Retinal pigment epithelial cell (primary cell): ENCODE measurements around the gene PDE2A.

ENCODE experiments used
- DNase-seq: peaks from one replicate; pipeline ENCODE4 v3.0.0-alpha.2; 2010; ENCODE audit warnings: low read depth
- H3K4me3 ChIP-seq: 2 replicates; pipeline ENCODE4 v1.5.1; 2011; ENCODE audit warnings: mild to moderate bottlenecking, low read length, control low read depth, moderate library complexity
- TF ChIP-seq, protein P1 (sequence below): conservative IDR thresholded peaks from 2 replicates; pipeline ENCODE4 v1.5.1; 2011; ENCODE audit warnings: low read depth, low read length, control low read depth, inconsistent platforms

Gene PDE2A

DNA sequence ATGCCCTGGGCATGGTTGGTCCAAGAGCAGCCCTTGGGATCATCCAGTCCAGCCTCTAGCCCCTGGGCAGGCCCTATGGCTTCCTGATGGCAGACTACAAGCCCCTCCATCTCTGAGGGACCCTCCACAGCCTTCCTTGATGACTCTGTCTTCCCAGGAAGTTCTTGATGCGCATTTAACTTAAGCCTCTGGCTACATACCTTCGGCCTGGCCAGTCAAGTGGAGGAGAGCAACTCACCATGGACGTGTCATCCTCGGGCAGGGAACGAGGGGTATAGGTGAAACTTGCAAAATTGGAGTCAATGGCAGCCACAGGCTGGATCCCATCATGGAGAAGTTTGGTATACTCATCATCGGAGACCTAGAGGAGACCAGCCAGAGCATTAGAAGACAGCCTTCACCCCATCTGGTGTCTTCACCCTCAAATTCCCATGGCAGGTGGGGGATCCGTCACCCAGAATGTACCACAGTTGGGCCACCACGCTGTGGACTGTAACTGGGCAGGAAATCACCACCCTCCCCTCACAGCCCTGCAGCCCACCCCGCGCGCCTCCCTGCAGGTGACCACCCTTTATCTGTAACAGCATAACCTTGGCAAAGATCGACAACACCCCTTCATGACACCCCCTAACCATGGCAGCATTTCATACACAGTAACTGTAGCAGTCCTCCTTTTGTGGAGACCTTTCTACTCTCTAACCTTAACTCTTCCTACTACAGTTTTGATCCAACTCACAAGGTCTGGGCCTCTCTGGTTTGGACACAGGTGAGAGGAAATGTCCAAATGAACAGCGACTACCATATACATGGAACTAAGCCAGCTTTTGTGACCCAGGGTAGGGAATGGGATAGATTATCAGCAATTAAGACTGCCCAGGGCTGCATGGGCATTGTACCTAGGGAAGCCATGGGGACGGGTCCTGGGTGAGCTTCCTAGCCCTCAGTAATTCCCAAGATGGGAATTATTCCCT, 91.7 kb downstream of the PDE2A start:
- TF ChIP-seq, protein P1, sequence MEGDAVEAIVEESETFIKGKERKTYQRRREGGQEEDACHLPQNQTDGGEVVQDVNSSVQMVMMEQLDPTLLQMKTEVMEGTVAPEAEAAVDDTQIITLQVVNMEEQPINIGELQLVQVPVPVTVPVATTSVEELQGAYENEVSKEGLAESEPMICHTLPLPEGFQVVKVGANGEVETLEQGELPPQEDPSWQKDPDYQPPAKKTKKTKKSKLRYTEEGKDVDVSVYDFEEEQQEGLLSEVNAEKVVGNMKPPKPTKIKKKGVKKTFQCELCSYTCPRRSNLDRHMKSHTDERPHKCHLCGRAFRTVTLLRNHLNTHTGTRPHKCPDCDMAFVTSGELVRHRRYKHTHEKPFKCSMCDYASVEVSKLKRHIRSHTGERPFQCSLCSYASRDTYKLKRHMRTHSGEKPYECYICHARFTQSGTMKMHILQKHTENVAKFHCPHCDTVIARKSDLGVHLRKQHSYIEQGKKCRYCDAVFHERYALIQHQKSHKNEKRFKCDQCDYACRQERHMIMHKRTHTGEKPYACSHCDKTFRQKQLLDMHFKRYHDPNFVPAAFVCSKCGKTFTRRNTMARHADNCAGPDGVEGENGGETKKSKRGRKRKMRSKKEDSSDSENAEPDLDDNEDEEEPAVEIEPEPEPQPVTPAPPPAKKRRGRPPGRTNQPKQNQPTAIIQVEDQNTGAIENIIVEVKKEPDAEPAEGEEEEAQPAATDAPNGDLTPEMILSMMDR, result no peak
- no peak overlapping the region for H3K4me3 ChIP-seq
- no peak for DNase-seq

DNA sequence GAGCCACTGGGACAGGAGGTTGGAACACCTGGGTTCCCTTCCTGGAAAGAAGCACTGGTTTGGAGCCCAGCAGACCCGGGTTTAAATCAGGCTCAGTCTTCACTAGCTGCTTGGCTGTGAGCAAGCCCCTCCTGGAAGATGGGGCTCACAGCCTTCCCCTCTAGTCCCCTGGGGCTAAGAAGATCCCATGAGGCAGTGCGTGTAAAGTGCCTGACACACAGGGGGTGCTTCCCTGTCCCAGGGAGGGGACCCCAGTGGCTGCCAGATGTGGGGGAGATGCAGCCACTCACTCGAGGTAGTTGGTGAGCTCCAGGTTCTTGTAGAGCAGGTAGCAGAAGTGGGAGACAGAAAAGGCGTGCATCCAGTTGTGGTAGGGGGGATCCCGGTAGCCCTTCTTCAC, 93.2 kb downstream of the PDE2A start:
- no peak for DNase-seq
- TF ChIP-seq, protein P1, result no peak
- H3K4me3 ChIP-seq, result no peak overlapping the region

DNA sequence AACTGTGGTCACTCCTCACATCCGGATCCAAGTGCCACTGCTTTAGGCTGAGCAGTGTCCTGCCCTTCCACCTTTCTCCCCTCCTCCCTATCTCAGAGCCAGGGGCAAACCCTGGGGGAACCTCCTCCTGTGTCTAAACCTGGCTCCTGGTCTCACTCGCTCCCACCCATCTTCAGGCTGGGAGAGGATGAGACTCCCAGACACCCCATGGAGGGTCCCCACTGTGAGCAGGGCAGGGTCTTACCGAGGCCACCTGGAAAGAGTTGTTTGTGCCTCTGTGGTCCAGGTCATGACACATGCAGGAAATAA, 93.6 kb downstream of the PDE2A start:
- H3K4me3 ChIP-seq, result no peak overlapping the region
- DNase-seq, result no peak
- TF ChIP-seq, protein P1, result no peak

DNA sequence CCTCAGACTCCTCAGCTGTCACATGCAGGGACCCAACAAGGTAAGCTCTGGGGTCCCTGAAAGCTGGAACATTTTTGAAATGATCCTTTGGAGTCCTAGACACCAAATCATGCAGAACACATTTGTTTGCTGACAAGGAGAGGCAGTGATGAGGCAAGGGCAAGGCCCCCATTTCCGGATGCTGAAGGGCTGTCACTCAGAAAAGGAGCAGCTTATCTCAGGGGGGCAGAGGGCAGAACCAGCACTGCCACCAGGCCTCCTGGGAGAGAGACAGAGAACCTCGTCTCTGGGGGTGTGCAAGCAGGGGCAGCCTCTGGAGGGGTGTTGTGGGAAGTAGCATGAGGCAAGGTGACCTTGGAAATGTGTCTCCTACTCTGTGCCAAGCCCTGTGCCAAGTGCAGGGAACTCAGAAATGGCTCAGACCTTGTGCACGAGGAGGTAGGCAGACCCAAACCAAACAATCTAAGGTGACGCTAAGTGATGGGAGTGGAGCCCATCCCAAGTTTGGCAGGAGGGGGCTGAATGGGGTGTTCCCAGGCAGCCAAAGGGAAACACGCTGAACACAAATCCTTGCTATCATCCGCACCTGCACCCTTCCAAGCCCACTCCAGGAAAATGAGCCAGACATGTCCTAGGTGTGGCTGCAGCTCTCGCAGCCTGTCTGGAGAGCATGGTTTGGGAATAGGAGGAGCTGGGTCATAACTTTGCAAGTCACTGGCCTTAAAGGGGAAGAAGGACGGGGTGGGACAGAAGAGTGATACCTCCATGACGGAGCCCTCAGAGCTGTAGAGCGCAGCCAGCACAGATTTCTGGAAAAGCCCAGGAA, 94.2 kb downstream of the PDE2A start:
- DNase-seq, result no peak
- TF ChIP-seq, protein P1, result no peak
- H3K4me3 ChIP-seq, result no peak overlapping the region

DNA sequence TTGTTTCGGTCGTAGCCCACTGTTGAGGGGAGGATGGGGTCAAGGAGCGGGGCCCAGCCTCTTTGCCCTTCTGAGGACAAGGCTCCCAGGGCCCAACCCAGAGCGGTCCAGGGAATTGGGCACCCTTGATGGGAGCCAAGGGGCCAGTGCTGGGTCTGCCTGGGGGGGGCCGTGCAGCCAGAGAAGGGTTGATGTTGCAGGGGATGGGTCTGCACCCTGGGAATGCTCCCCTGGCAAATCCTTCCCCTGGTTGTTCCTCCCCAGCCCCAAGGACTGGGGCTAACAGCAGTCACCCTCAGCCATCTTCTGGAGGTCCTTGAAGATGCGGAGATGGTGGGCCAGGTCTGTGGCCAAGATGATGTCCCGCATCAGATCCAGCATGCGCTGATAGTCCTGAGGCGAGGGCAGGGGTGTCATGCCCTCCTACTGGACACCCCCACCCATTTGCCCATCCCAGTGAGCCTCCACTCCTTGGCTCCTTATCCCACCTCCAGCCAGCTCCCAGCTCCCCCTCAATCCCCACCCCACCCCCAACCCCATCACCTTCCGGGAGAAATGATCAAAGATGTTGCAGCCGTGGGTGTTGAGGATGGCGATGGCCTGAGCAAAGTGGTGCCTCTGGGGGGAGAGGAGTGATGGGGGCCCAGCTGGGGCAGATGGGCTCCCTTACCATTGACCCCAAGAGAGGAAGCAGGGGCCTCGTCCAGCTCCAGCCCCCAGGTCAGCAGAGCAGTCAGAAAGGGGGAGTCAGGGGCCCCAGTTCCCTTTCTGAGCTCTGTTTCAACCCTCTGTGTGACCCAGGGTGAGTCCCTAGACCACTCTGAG, 95.0 kb downstream of the PDE2A start:
- no peak for DNase-seq
- TF ChIP-seq, protein P1, result no peak

DNA sequence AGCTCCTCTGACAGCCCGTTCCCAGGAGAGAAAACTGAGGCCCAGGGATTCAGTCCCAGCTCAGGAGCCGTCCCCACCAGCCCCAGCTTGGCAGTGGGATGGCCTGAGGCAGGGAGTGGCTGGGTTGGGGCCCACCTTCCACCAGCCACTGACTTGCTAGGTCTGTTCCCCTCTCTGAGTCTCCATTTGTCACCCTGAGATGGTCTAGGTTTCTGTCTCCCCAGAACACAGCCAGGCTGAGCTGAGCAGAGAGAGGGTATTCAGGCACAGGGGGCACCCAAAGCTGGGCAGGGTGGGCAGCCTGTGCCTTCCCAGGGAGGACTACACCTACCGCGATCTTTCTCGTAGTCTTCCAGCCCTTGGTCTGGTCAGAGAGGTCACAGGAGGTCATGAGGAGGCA, 95.7 kb downstream of the PDE2A start:
- H3K4me3 ChIP-seq, result no peak overlapping the region
- TF ChIP-seq, protein P1, result no peak
- DNase-seq, result no peak

More for the DNA sequence above, 95.0 kb downstream of the PDE2A start:
- no peak overlapping the region for H3K4me3 ChIP-seq
